K562 (cell line): Measurements from ENCODE around the gene OR2V1. TPM values are rescaled to one million over a fixed set of nuclear protein-coding genes. Genes with fewer than 3 reads are reported as not detected.
A peak's percentile ranks its signal among the peaks of the same experiment; 100 is the strongest.

ENCODE experiments used
- ATAC-seq: fragments of 200-7000 bp; cut with Tn5 transposase; 3 replicates; pipeline ENCODE4 v1.9.1; 2020; ENCODE audit warnings: moderate library complexity
- BruUV-seq: library from RNA; stranded (reverse); fragments of 400-500 nt; replicated peaks from 2 replicates; lab custom pipeline; 2021; lab: Mats Ljungman, UMichigan
- CTCF ChIA-PET: fragments of 300-600 bp; formaldehyde crosslinking; extraction: SDS; loops from one replicate; lab custom pipeline; 2021; ENCODE audit warnings: low intra/inter-chr PET ratio; lab: Yijun Ruan, JAX
- POLR2A ChIA-PET: fragments of 300-600, 350-650 bp; sonication (Branson Sonifier 250); formaldehyde crosslinking; extraction: SDS; loops from one replicate; lab custom pipeline; 2021; ENCODE audit warnings: antibody characterized with exemption, inconsistent platforms; lab: Yijun Ruan, JAX
- DNase-seq, 4 experiments: peaks; one replicate each; pipeline versions ENCODE4 v3.0.0 to v3.0.0-alpha.2; 2011 to 2018; ENCODE audit warnings: low spot score in 3 of 4, mixed read lengths in 3 of 4; ENCODE audit errors: extremely low read depth in 1 of 4
- FAIRE-seq: peaks from 2 replicates; lab custom pipeline; 2011; peaks lifted over from hg19 to GRCh38; lab: Jason Lieb, UNC
- H2AFZ ChIP-seq: 2 replicates; pipeline ENCODE4 v1.6.0; 2011; ENCODE audit warnings: low read depth, low read length, control low read depth, inconsistent platforms
- H3K27ac ChIP-seq: fragments of 200-600 bp; 3 replicates; pipeline ENCODE4 v1.8.0; 2011; ENCODE audit warnings: low read depth, mild to moderate bottlenecking, control low read depth, inconsistent platforms, low read length, moderate library complexity, mixed read lengths; ENCODE audit errors: extremely low read depth
- H3K27me3 ChIP-seq, 2 experiments: fragments of 300-600 bp in 1 of 2; 2 replicates in 1 of 2; 3 replicates in 1 of 2; pipeline versions ENCODE4 v1.6.0 to v1.8.0; 2011; ENCODE audit warnings: inconsistent platforms in 2 of 2, low read length in 2 of 2, mild to moderate bottlenecking in 1 of 2, mixed read lengths in 1 of 2, moderate library complexity in 1 of 2; ENCODE audit not compliant: control insufficient read depth in 2 of 2, insufficient read depth in 2 of 2
- H3K36me3 ChIP-seq: fragments of 300-600 bp; 3 replicates; pipeline ENCODE4 v1.8.0; 2011; ENCODE audit warnings: mild to moderate bottlenecking, low read length, inconsistent platforms; ENCODE audit not compliant: control insufficient read depth, insufficient read depth
- H3K4me1 ChIP-seq, 2 experiments: fragments of 200-600 bp in 1 of 2; replicated peaks in 1 of 2; 2 replicates in 1 of 2; 3 replicates in 1 of 2; pipeline versions ENCODE4 v1.5.1 to v1.8.0; 2011; ENCODE audit warnings: inconsistent platforms in 2 of 2, low read length in 2 of 2, mild to moderate bottlenecking in 1 of 2, mixed read lengths in 1 of 2, moderate library complexity in 1 of 2; ENCODE audit not compliant: control insufficient read depth in 2 of 2, insufficient read depth in 2 of 2
- H3K4me2 ChIP-seq: 2 replicates; pipeline ENCODE4 v1.6.1; 2011; ENCODE audit warnings: low read length, control low read depth, inconsistent platforms, mixed read lengths; ENCODE audit not compliant: insufficient read depth
- H3K4me3 ChIP-seq: fragments of 200-600 bp; sonication (generic), shearing (Covaris generic); 2 replicates; pipeline ENCODE4 v1.5.1; 2016; ENCODE audit warnings: control low read depth, inconsistent platforms
- H3K79me2 ChIP-seq: fragments of 200-600 bp; 3 replicates; pipeline ENCODE4 v1.8.0; 2011; ENCODE audit warnings: low read length, inconsistent platforms; ENCODE audit not compliant: control insufficient read depth, insufficient read depth
- H3K9ac ChIP-seq, 2 experiments: 2 replicates each; pipeline versions ENCODE4 v1.6.0 to v1.6.1; 2011; ENCODE audit warnings: low read depth in 2 of 2, low read length in 2 of 2, control low read depth in 1 of 2, inconsistent platforms in 1 of 2, mild to moderate bottlenecking in 1 of 2, mixed read lengths in 1 of 2; ENCODE audit not compliant: insufficient read depth in 1 of 2
- H3K9me1 ChIP-seq: one replicate; pipeline ENCODE4 v1.6.0; 2011; ENCODE audit warnings: inconsistent platforms, mild to moderate bottlenecking, low read length, moderate library complexity; ENCODE audit not compliant: control insufficient read depth, insufficient read depth
- H3K9me3 ChIP-seq: replicated peaks from 2 replicates; pipeline ENCODE4 v1.5.1; 2011; ENCODE audit warnings: low read depth, low read length, inconsistent platforms; ENCODE audit not compliant: control insufficient read depth, insufficient read depth
- H4K20me1 ChIP-seq: replicated peaks from 2 replicates; pipeline ENCODE4 v1.6.1; 2011; ENCODE audit warnings: low read length, inconsistent platforms, mixed read lengths; ENCODE audit not compliant: control insufficient read depth, insufficient read depth
- BCLAF1 ChIP-seq, 2 experiments: fragments of 450-650 bp in 1 of 2; IDR thresholded peaks; 2 replicates each; pipeline ENCODE4 v1.6.1; 2011 to 2017; ENCODE audit warnings: low read depth in 2 of 2, antibody characterized with exemption in 1 of 2, borderline replicate concordance in 1 of 2, low read length in 1 of 2, mild to moderate bottlenecking in 1 of 2, mixed read lengths in 1 of 2; ENCODE audit not compliant: control insufficient read depth in 1 of 2
- CHD2 ChIP-seq: IDR thresholded peaks from 2 replicates; pipeline ENCODE4 v1.6.1; 2011; ENCODE audit warnings: low read depth, low read length
- E2F8 ChIP-seq: fragments of 450-650 bp; IDR thresholded peaks from 2 replicates; pipeline ENCODE4 v1.7.1; 2018; ENCODE audit warnings: mild to moderate bottlenecking, low read depth; ENCODE audit not compliant: partially characterized antibody
- GTF2F1 ChIP-seq: IDR thresholded peaks from 2 replicates; pipeline ENCODE4 v1.6.1; 2011; ENCODE audit warnings: low read depth, low read length, improper control_type of control experiment
- NR2C1 ChIP-seq, 2 experiments: fragments of 450-650 bp; IDR thresholded peaks; 2 replicates each; pipeline ENCODE4 v1.6.1; 2017; ENCODE audit warnings: mild to moderate bottlenecking in 2 of 2, antibody characterized with exemption in 1 of 2, inconsistent platforms in 1 of 2, missing compliant biosample characterization in 1 of 2, missing genetic modification characterization in 1 of 2
- SFPQ ChIP-seq: fragments of 200-400 bp; formaldehyde crosslinking; IDR thresholded peaks from 2 replicates; pipeline ENCODE4 v1.6.1; 2017; ENCODE audit warnings: mild to moderate bottlenecking, low read depth, low read length, moderate library complexity
- TCF15 ChIP-seq: fragments of 250-450 bp; sonication (Bioruptor Pico); IDR thresholded peaks from 2 replicates; pipeline ENCODE4 v1.8.0; 2022; ENCODE audit warnings: moderate library complexity, mild to moderate bottlenecking, inconsistent platforms
- THRAP3 ChIP-seq: fragments of 450-650 bp; IDR thresholded peaks from 2 replicates; pipeline ENCODE4 v1.6.1; 2016; ENCODE audit warnings: mild to moderate bottlenecking, inconsistent platforms, borderline replicate concordance
- ZNF395 ChIP-seq: fragments of 200-800 bp; sonication (Bioruptor generic); IDR thresholded peaks from 2 replicates; pipeline ENCODE4 v1.6.1; 2017; ENCODE audit warnings: missing genetic modification characterization, missing compliant biosample characterization
- WGBS: fragments of 100-300 bp; shearing (Covaris generic); methylation state at CpG from one replicate; pipeline ENCODE4 v1.1.6; 2016; ENCODE audit warnings: low coverage, mixed read lengths; ENCODE audit not compliant: insufficient coverage; ENCODE audit errors: missing lambda C conversion rate; 5-methylcytosine and 5-hydroxymethylcytosine counted together
- in situ Hi-C: fragments of 300-500 bp; cut with MboI; formaldehyde crosslinking; loops from 4 replicates; pipeline ENCODE4 v1.15.0; 2018; ENCODE audit warnings: inconsistent platforms, mixed read lengths
- intact Hi-C: fragments of 100-400 bp; cut with micrococcal nuclease; formaldehyde crosslinking; loops from 2 replicates; pipeline ENCODE4 v1.14.2; 2022
- polyA plus RNA-seq, 8 experiments: library from polyadenylated mRNA; depleted of rRNA in 4 of 8; stranded (reverse) in 5 of 8; unstranded in 3 of 8; fragments of >200 nt; fragmentation: Nextera tagmentation in 2 of 8; fragmentation: Illumina TruSeq in 1 of 8; extraction: Ambion mirVana in 2 of 8; extraction: Trizol in 1 of 8; gene quantifications; 2 replicates each; pipeline versions ENCODE4 v1.2.1 to v1.2.3, GENCODE V29; 2011 to 2014; ENCODE audit warnings: inconsistent platforms in 1 of 8, missing spikeins in 1 of 8
- total RNA-seq, 7 experiments: library from RNA; depleted of rRNA in 6 of 7; stranded (reverse); fragments of >200 nt in 6 of 7; fragmentation: Illumina TruSeq in 2 of 7; extraction: Trizol in 2 of 7; gene quantifications; 2 replicates each; pipeline versions ENCODE4 v1.2.1 to v1.2.3, GENCODE V29; 2011 to 2021; ENCODE audit warnings: low replicate concordance in 1 of 7

Gene OR2V1
- total and polyA plus RNA-seq, 9 of the 15 experiments (the other 6 are each of a cell fraction or from before 2014, with no cell fraction given): 0.04 to 0.28 (median 0.15) TPM; not detected in 5

GRCh38 chr5:181142054-181142453 is 11.1 kb upstream of the OR2V1 start:
- Histone ChIP-seq H3K4me1 (peaks cover 0 to 3% of the 10 kb centered on the region in 2 experiments; a peak in 3 of 5 replicates), H3K27ac (no peak overlapping the region), H4K20me1 (no peaks in the 10 kb centered on the region), H3K4me3 (no peak overlapping the region), H3K36me3 (no peaks in the 10 kb centered on the region), H3K9ac (no peak overlapping the region), H3K27me3 (no peaks in the 10 kb centered on the region), H3K4me2 (no peak overlapping the region), H3K9me1 (no peaks in the 10 kb centered on the region), H3K9me3 (no peaks in the 10 kb centered on the region), H3K79me2 (no peaks in the 10 kb centered on the region), H2AFZ (peak overlapping the region; percentile 51)
- FAIRE-seq (no peak), ATAC-seq (no peak), DNase-seq (no peak)
- 36% methylated on average over 4 of the region's 7 CpGs for WGBS
- BruUV-seq: no TSS peak
- in situ Hi-C loops (no loop called here), intact Hi-C loops (no loop called here)
- ChIA-PET CTCF (no interaction called here), POLR2A (interaction anchor here (0.8 kb wide), 1 partner anchor 13 kb away, joined by 3 read pairs; no protein-coding TSS in a partner anchor)
- no peak for TF ChIP-seq SFPQ
- TF ChIP-seq E2F8: no peak
- no peak for TF ChIP-seq BCLAF1 (IDR thresholded peaks at IDR 0.05; ENCODE audit: borderline replicate concordance in 1 of 2, control insufficient read depth in 1 of 2, low read depth in 2 of 2, low read length in 1 of 2)
- TF ChIP-seq NR2C1 (IDR thresholded peaks at IDR 0.05): no peak
- no peak for TF ChIP-seq NR2C1 (tag; IDR thresholded peaks at IDR 0.05)
- TF ChIP-seq GTF2F1: no peak
- no peak for TF ChIP-seq THRAP3
- no peak for TF ChIP-seq TCF15 (CRISPR knock-in tag)
- no peak for TF ChIP-seq ZNF395
- TF ChIP-seq CHD2: no peak
